Kidney (tissue), 14 donors: ENCODE data around the gene PAM16. TPM values are rescaled to one million over a fixed set of nuclear protein-coding genes. Genes with fewer than 3 reads are reported as not detected.

Experiments
- DNase-seq, 5 donors: peaks; one replicate each; pipeline ENCODE4 v3.0.0-alpha.2; 2013 to 2020
- FAIRE-seq: peaks from 2 replicates; lab custom pipeline; 2012; peaks lifted over from hg19 to GRCh38; lab: Jason Lieb, UNC
- H3K27ac ChIP-seq, 2 donors: one replicate each; pipeline ENCODE4 v1.7.0; 2013; ENCODE audit warnings: low read depth in 2 of 2, low read length in 2 of 2, inconsistent platforms in 1 of 2
- H3K27me3 ChIP-seq: one replicate; pipeline ENCODE4 v1.7.1; 2013; ENCODE audit warnings: low read length, inconsistent platforms; ENCODE audit not compliant: control insufficient read depth, insufficient read depth
- H3K36me3 ChIP-seq, 3 donors: one replicate each; pipeline versions ENCODE4 v1.7.0 to v1.7.1; 2013; ENCODE audit warnings: low read length in 3 of 3, control low read depth in 1 of 3, inconsistent platforms in 1 of 3; ENCODE audit not compliant: insufficient read depth in 3 of 3, control insufficient read depth in 2 of 3
- H3K4me1 ChIP-seq, 3 donors: one replicate each; pipeline versions ENCODE4 v1.7.0 to v1.7.1; 2013; ENCODE audit warnings: low read length in 3 of 3, inconsistent platforms in 1 of 3, low read depth in 1 of 3; ENCODE audit not compliant: control insufficient read depth in 2 of 3, insufficient read depth in 2 of 3
- H3K4me3 ChIP-seq, 3 donors: one replicate each; pipeline versions ENCODE4 v1.7.0 to v1.8.1; 2013; ENCODE audit warnings: low read length in 3 of 3, control low read depth in 1 of 3, inconsistent platforms in 1 of 3
- H3K9ac ChIP-seq, 3 donors: one replicate each; pipeline versions ENCODE4 v1.7.0 to v1.7.1; 2013; ENCODE audit warnings: low read length in 3 of 3, control low read depth in 1 of 3, inconsistent platforms in 1 of 3
- H3K9me3 ChIP-seq, 3 donors: one replicate each; pipeline versions ENCODE4 v1.7.0 to v1.7.1; 2013; ENCODE audit warnings: low read length in 3 of 3, control low read depth in 1 of 3, inconsistent platforms in 1 of 3; ENCODE audit not compliant: control insufficient read depth in 2 of 3, insufficient read depth in 1 of 3
- CTCF ChIP-seq: IDR thresholded peaks from 3 replicates; pipeline ENCODE4 v1.5.1; 2012; ENCODE audit warnings: mild to moderate bottlenecking, moderate library complexity, borderline replicate concordance; ENCODE audit not compliant: insufficient read depth; ENCODE audit errors: extremely low read depth
- intact Hi-C: fragments of 100-400 bp; cut with DNase I; formaldehyde crosslinking; loops from one replicate; pipeline ENCODE4 v1.11.1; 2022
- polyA plus RNA-seq: library from polyadenylated mRNA; stranded (reverse); fragments of 350-450 nt; fragmentation: Illumina TruSeq; extraction: RNeasy Lipid Tissue Mini Kit (QIAGEN cat#74804); gene quantifications from one replicate; pipeline ENCODE4 v1.2.3, GENCODE V29; 2014; ENCODE audit warnings: low read depth, low replicate concordance; ENCODE audit not compliant: insufficient read depth
- total RNA-seq: library from RNA; stranded (reverse); fragmentation: NEBNext Ultra II Directional; extraction: Animal tissue kit (Norgen Biotek cat#: 25700); gene quantifications from one replicate; pipeline ENCODE4 v1.2.1, GENCODE V29; 2021
- donor health status: control.
- donor health status: control.
- donor health status: control.
- donor health status: control.
- donor health status: control.
- donor health status: DM: yes; HTN: yes; CAD: no.
- donor health status: Normal renal cell carcinoma (clear cell type).

The PAM16 gene
- total and polyA plus RNA-seq, 2 donors from 2014 or later: 29.4 to 61.1 TPM

GRCh38 chr16:4323071-4323844 is 27.9 kb downstream of the PAM16 start:
- Histone ChIP-seq H3K9ac (peak overlapping the region in 2 of 3 donors; percentile 41 to 78), H3K36me3 (no peaks in the 10 kb centered on the region), H3K4me1 (peaks cover 0 to 78% (median 68%) of the 10 kb centered on the region in 3 donors), H3K9me3 (no peaks in the 10 kb centered on the region), H3K27me3 (no peaks in the 10 kb centered on the region), H3K27ac (peak overlapping the region; percentile 90 to 93), H3K4me3 (peak overlapping the region in 1 of 3 donors; percentile 47)
- no peak for TF ChIP-seq CTCF
- no peak for FAIRE-seq
- intact Hi-C loops: no loop called here
- DNase-seq: peak; percentile 46 to 87 (median 73)

- FAIRE-seq (no peak), DNase-seq (peak in 4 of 5 donors; percentile 45 to 79 (median 67))
- intact Hi-C loops: no loop called here
- H3K9ac ChIP-seq: peak overlapping the region in 2 of 3 donors; percentile 41 to 73
- H3K27me3 ChIP-seq: no peaks in the 10 kb centered on the region
- no peak for TF ChIP-seq CTCF
- no peaks in the 10 kb centered on the region for H3K9me3 ChIP-seq
- peak overlapping the region; percentile 90 to 93 for H3K27ac ChIP-seq
- H3K4me1 ChIP-seq: peaks cover 0 to 85% (median 74%) of the 10 kb centered on the region in 3 donors
- no peaks in the 10 kb centered on the region for H3K36me3 ChIP-seq
- H3K4me3 ChIP-seq: peak overlapping the region in 1 of 3 donors; percentile 47
Measured at GRCh38 chr16:4322121-4323052, 28.7 kb downstream of the PAM16 start.

- Histone ChIP-seq H3K9me3 (no peaks in the 10 kb centered on the region), H3K9ac (peak overlapping the region in 1 of 3 donors; percentile 84), H3K4me3 (peak overlapping the region in 2 of 3 donors; percentile 2 to 82), H3K27me3 (no peaks in the 10 kb centered on the region), H3K4me1 (peaks cover 0 to 85% (median 70%) of the 10 kb centered on the region in 3 donors), H3K36me3 (no peaks in the 10 kb centered on the region), H3K27ac (peak overlapping the region; percentile 90 to 93)
- no peak for TF ChIP-seq CTCF
- intact Hi-C loops: no loop called here
- FAIRE-seq: no peak
- peak in 1 of 5 donors; percentile 73 for DNase-seq
Measured at GRCh38 chr16:4321286-4322120, 29.6 kb downstream of the PAM16 start.
